T1000 (cell line): ENCODE data around the gene SIGLEC10.

ENCODE experiments used
- DNase-seq: peaks from one replicate; lab custom pipeline; 2025; ENCODE audit warnings: mixed read lengths; lab: John Stamatoyannopoulos, UW

The SIGLEC10 gene

GRCh38 chr19:51365965-51366388 is 51.5 kb downstream of the SIGLEC10 start, which contains the start of gene ETFB:
TSS of gene ETFB (minus strand) at chr19:51366388. CDS start at chr19:51366326, 62 bp downstream.
- no peak for DNase-seq

DNA sequence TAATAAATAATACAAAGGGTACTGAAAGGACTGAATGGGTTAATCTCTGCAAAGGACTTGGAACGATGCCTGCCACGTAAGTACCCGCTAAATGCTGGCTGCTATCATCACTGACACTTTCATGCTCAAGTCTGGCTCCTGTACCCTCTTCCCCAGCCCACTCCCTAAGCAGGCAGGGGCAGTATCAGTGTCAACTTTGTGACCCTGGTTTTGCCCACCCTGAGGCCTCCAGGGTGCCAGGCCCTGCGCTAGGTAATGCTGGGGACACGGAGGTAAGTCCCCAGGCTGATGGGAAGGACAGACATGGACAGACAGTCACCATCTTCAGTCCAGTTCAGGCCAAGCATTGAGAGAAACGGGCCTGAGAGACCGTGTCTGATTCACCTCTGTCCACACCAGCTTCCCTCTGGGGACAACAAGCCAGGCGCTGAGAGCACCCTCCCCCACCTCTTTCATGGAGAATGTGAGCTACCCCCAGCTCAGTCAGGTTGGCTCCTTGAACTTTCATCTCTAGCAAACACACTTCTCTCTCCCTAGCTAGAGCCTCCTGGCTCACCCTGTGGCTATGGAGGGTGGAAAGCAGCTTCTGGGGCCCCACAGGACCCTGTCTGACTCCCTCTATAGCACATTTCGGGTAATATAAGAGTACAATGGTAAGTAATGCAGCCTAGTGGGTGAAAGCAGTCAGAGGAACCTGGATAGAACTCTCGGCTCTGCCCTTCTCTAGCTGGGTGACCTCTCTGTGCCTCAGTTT is 52.1 kb downstream of the SIGLEC10 start:
- peak; percentile 36 for DNase-seq

- peak; percentile 13 for DNase-seq
Observed at GRCh38 chr19:51364200-51365106, 53.0 kb downstream of the SIGLEC10 start.

GRCh38 chr19:51361239-51361638 is 56.2 kb downstream of the SIGLEC10 start:
- no peak for DNase-seq
